BE2C (cell line): ENCODE results near the gene NBAS.

ENCODE experiments used
- DNase-seq: peaks from one replicate; pipeline ENCODE4 v3.0.0-alpha.2; 2020
- H3K27me3 ChIP-seq: fragments of 250-450 bp; sonication (Bioruptor Pico); 2 replicates; pipeline ENCODE4 v1.5.1; 2020; ENCODE audit warnings: mild to moderate bottlenecking
- H3K36me3 ChIP-seq: fragments of 250-450 bp; sonication (Bioruptor Pico); 2 replicates; pipeline ENCODE4 v1.5.1; 2020; ENCODE audit warnings: mild to moderate bottlenecking
- H3K4me1 ChIP-seq: fragments of 250-450 bp; sonication (Bioruptor Pico); 2 replicates; pipeline ENCODE4 v1.5.1; 2020
- H3K4me3 ChIP-seq: 2 replicates; pipeline ENCODE4 v1.5.1; 2011; ENCODE audit warnings: low read depth, low read length
- H3K9me3 ChIP-seq: fragments of 250-450 bp; sonication (Bioruptor Pico); 2 replicates; pipeline ENCODE4 v1.5.1; 2020
- CTCF ChIP-seq: IDR thresholded peaks from 2 replicates; pipeline ENCODE4 v1.5.1; 2012; ENCODE audit warnings: mild to moderate bottlenecking, low read depth, low read length

The NBAS gene

GRCh38 chr2:15601681-15602080, 40.5 kb upstream of the NBAS start:
- DNase-seq = no peak
- Histone ChIP-seq H3K36me3 (peaks cover 95% of the 10 kb centered on the region), H3K9me3 (no peaks in the 10 kb centered on the region), H3K4me3 (no peak overlapping the region), H3K27me3 (no peaks in the 10 kb centered on the region), H3K4me1 (no peaks in the 10 kb centered on the region)
- no peak for TF ChIP-seq CTCF

- no peak overlapping the region for H3K4me3 ChIP-seq
- no peak for TF ChIP-seq CTCF
- no peak for DNase-seq
Observed at GRCh38 chr2:15599994-15600393, 38.9 kb upstream of the NBAS start.

DNA sequence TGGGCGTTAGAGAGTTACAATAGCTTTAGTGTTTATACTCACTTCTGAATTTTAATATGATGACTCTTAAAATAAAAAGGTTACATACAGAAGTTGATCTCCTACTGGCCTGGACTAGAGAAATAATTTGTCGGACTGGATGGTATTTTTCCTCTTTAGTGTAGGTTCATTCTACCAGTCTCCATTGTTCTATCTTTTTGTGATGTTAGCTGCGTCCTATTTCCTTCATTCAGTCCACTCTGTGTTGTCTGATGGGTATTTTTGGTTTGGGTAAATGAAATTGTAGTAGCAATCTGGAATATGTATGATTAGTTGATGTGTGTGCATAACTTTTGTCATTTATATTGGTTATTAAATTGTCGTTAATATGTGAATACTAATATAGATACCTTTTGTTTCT, 35.8 kb upstream of the NBAS start:
- Histone ChIP-seq H3K4me1 (no peaks in the 10 kb centered on the region), H3K27me3 (no peaks in the 10 kb centered on the region), H3K4me3 (no peak overlapping the region), H3K9me3 (no peaks in the 10 kb centered on the region), H3K36me3 (peaks cover 71% of the 10 kb centered on the region)
- no peak for DNase-seq
- no peak for TF ChIP-seq CTCF

More at GRCh38 chr2:15599994-15600393, 38.9 kb upstream of the NBAS start:
- Histone ChIP-seq H3K36me3 (peaks cover 95% of the 10 kb centered on the region), H3K27me3 (no peaks in the 10 kb centered on the region), H3K4me1 (no peaks in the 10 kb centered on the region), H3K9me3 (no peaks in the 10 kb centered on the region)

DNA sequence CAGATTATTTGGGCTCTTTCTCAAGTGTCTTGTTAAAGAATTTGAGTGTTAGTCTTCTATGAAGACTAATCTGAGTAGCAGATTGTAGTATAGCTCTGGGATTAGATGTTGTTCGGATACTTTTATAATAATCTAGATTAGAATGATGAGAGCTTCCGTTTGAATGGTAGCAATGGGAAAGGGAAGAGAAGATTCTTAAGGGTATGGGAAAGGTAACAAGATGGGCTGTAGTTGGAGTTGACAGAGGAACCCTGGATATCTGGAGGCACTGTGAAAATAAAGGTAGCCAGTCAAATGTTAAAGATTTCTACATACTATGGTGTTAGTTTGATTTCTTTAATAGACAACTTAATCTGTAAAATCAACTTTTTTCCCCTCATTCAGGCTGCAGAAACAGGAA, 35.2 kb upstream of the NBAS start:
- Histone ChIP-seq H3K9me3 (no peaks in the 10 kb centered on the region), H3K4me3 (no peak overlapping the region), H3K27me3 (no peaks in the 10 kb centered on the region), H3K4me1 (no peaks in the 10 kb centered on the region), H3K36me3 (peaks cover 68% of the 10 kb centered on the region)
- DNase-seq = no peak
- no peak for TF ChIP-seq CTCF

DNA sequence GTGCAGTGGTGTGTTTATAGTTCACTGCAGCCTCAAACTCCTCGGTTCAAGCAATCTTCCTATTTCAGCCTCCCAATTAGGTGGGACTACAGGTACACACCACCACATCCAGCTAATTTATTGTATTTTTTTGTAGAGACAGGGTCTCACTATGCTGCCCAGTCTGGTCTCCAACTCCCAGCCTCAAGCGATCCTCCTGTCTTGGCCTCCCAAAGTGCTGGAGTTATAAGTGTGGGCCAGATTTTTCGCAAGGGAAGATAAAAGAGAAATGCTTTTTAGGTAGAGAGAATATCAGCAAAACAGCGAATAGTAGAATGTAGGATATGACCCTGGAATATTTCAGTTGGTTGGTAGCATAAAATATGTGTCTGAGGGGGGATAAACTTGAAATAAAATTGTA, 34.8 kb upstream of the NBAS start:
- DNase-seq = no peak
- Histone ChIP-seq H3K36me3 (peaks cover 64% of the 10 kb centered on the region), H3K9me3 (no peaks in the 10 kb centered on the region), H3K4me3 (no peak overlapping the region), H3K4me1 (no peaks in the 10 kb centered on the region), H3K27me3 (no peaks in the 10 kb centered on the region)
- no peak for TF ChIP-seq CTCF

DNA sequence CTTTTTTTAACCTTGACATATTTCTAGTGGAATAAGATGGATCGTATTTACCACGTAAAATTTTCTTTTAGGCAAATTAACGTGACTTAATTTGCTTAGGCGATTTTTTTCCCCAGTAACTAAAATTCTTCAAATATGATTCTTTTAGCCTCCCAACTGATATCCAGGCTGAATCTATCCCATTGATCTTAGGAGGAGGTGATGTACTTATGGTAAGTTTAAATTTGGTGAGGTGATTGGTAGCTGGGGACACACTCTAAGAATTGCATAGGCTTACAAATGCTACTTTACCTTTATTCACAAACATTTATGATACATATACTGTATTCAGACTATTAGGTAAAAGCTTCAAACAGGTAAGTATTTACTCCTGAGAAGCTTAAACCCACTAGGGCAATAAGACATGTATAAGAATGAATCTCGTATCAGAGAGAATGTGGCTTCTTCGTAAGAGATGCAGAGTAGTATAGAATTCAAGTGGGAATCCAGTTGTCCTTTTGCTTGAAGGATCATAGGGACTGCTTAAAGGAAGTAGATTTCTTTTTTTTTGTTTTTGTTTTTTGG, 34.3 kb upstream of the NBAS start:
- Histone ChIP-seq H3K4me3 (no peak overlapping the region), H3K36me3 (peaks cover 60% of the 10 kb centered on the region), H3K9me3 (no peaks in the 10 kb centered on the region), H3K4me1 (no peaks in the 10 kb centered on the region), H3K27me3 (no peaks in the 10 kb centered on the region)
- TF ChIP-seq CTCF = no peak
- DNase-seq = no peak
